HUES64 (cell line): ENCODE results near the gene CD109.
"Not testable (repeated sequence)": the region's sequence is repeated elsewhere in the genome, so short reads cannot be mapped to it uniquely, and the experiment has no call there.

Experiments used
- H3K27ac ChIP-seq: 2 replicates; pipeline ENCODE4 v1.7.0; 2013; ENCODE audit warnings: low read depth, low read length, inconsistent platforms
- H3K27me3 ChIP-seq: 2 replicates; pipeline ENCODE4 v1.6.1; 2013; ENCODE audit warnings: mild to moderate bottlenecking, low read length; ENCODE audit not compliant: insufficient read depth
- H3K36me3 ChIP-seq: 2 replicates; pipeline ENCODE4 v1.6.1; 2013; ENCODE audit warnings: mild to moderate bottlenecking, low read length; ENCODE audit not compliant: insufficient read depth
- H3K4me1 ChIP-seq: 2 replicates; pipeline ENCODE4 v1.6.1; 2013; ENCODE audit warnings: mild to moderate bottlenecking, low read length, moderate library complexity; ENCODE audit not compliant: insufficient read depth
- H3K4me3 ChIP-seq: 2 replicates; pipeline ENCODE4 v1.5.1; 2013; ENCODE audit warnings: mild to moderate bottlenecking, low read length, moderate library complexity
- H3K9ac ChIP-seq: 2 replicates; pipeline ENCODE4 v1.6.1; 2013; ENCODE audit warnings: mild to moderate bottlenecking, low read depth, low read length
- H3K9me3 ChIP-seq: 2 replicates; pipeline ENCODE4 v1.6.1; 2013; ENCODE audit warnings: low read depth, low read length; ENCODE audit not compliant: insufficient read depth
- WGBS: fragments of 150-250, 120-280 bp; methylation state at CpG from one replicate; pipeline ENCODE4 v1.1.7; 2013; ENCODE audit warnings: missing lambda C conversion rate; 5-methylcytosine and 5-hydroxymethylcytosine counted together

The CD109 gene

GRCh38 chr6:73823046-73823735 is 127.2 kb downstream of the CD109 start:
- Histone ChIP-seq H3K9me3 (peaks cover 4% of the 10 kb centered on the region; the same call in 1 of the 2 replicates), H3K9ac (no peak overlapping the region), H3K27ac (no peak overlapping the region), H3K36me3 (no peaks in the 10 kb centered on the region), H3K27me3 (no peaks in the 10 kb centered on the region), H3K4me1 (no peaks in the 10 kb centered on the region), H3K4me3 (no peak overlapping the region)
- 96% methylated on average over 6 of the region's 6 CpGs for WGBS

GRCh38 chr6:73823832-73824231 is 127.8 kb downstream of the CD109 start:
- H3K9ac ChIP-seq, result no peak overlapping the region
- peaks cover 4% of the 10 kb centered on the region; the same call in 1 of the 2 replicates for H3K9me3 ChIP-seq
- no peaks in the 10 kb centered on the region for H3K27me3 ChIP-seq
- H3K4me3 ChIP-seq, result no peak overlapping the region
- no peak overlapping the region for H3K27ac ChIP-seq
- no peaks in the 10 kb centered on the region for H3K36me3 ChIP-seq
- H3K4me1 ChIP-seq, result no peaks in the 10 kb centered on the region
- WGBS, result no CpG with 5 or more reads among the region's 1 CpG

- Histone ChIP-seq H3K36me3 (no peaks in the 10 kb centered on the region), H3K9me3 (no peaks in the 10 kb centered on the region), H3K9ac (no peak overlapping the region), H3K27ac (no peak overlapping the region), H3K27me3 (no peaks in the 10 kb centered on the region), H3K4me1 (no peaks in the 10 kb centered on the region), H3K4me3 (no peak overlapping the region)
- no CpG with 5 or more reads among the region's 1 CpG for WGBS
Observed at GRCh38 chr6:73826571-73826970, 130.6 kb downstream of the CD109 start.

GRCh38 chr6:73830119-73830518 is 134.1 kb downstream of the CD109 start:
- no peak overlapping the region for H3K4me3 ChIP-seq
- no peaks in the 10 kb centered on the region for H3K27me3 ChIP-seq
- 89% methylated on average over 2 of the region's 2 CpGs for WGBS
- no peaks in the 10 kb centered on the region for H3K36me3 ChIP-seq
- no peak overlapping the region for H3K9ac ChIP-seq
- no peaks in the 10 kb centered on the region for H3K4me1 ChIP-seq
- H3K27ac ChIP-seq, result no peak overlapping the region
- no peaks in the 10 kb centered on the region for H3K9me3 ChIP-seq

GRCh38 chr6:73832313-73832712 is 136.3 kb downstream of the CD109 start:
- 91% methylated on average over 1 of the region's 1 CpG for WGBS
- H3K9ac ChIP-seq, result no peak overlapping the region
- no peaks in the 10 kb centered on the region for H3K27me3 ChIP-seq
- no peak overlapping the region for H3K27ac ChIP-seq
- no peak overlapping the region for H3K4me3 ChIP-seq
- H3K4me1 ChIP-seq, result no peaks in the 10 kb centered on the region
- H3K36me3 ChIP-seq, result no peaks in the 10 kb centered on the region
- no peaks in the 10 kb centered on the region for H3K9me3 ChIP-seq

- H3K27me3 ChIP-seq, H3K9ac ChIP-seq, H3K4me1 ChIP-seq, H3K4me3 ChIP-seq, H3K36me3 ChIP-seq, H3K27ac ChIP-seq: not testable (repeated sequence)
- H3K9me3 ChIP-seq, result peaks cover 20% of the 10 kb centered on the region; the same call in 1 of the 2 replicates
Observed at GRCh38 chr6:73844696-73845095, 148.7 kb downstream of the CD109 start.

- 96% methylated on average over 25 of the region's 25 CpGs for WGBS
- H3K4me1 ChIP-seq, H3K27me3 ChIP-seq, H3K27ac ChIP-seq, H3K4me3 ChIP-seq, H3K9me3 ChIP-seq, H3K36me3 ChIP-seq, H3K9ac ChIP-seq: not testable (repeated sequence)
Observed at GRCh38 chr6:73851048-73851447, 155.0 kb downstream of the CD109 start.

GRCh38 chr6:73854998-73855718 is 159.2 kb downstream of the CD109 start:
- H3K27ac ChIP-seq, result no peak overlapping the region
- 45% methylated on average over 2 of the region's 5 CpGs for WGBS

GRCh38 chr6:73857341-73857890 is 161.4 kb downstream of the CD109 start:
- Histone ChIP-seq H3K9me3 (no peaks in the 10 kb centered on the region), H3K9ac (no peak overlapping the region), H3K27me3 (no peaks in the 10 kb centered on the region), H3K4me1 (no peaks in the 10 kb centered on the region), H3K36me3 (no peaks in the 10 kb centered on the region), H3K27ac (no peak overlapping the region), H3K4me3 (no peak overlapping the region)
- 90% methylated on average over 3 of the region's 3 CpGs for WGBS

More at GRCh38 chr6:73854998-73855718, 159.2 kb downstream of the CD109 start:
- Histone ChIP-seq H3K9me3 (no peaks in the 10 kb centered on the region), H3K4me1 (no peaks in the 10 kb centered on the region), H3K27me3 (no peaks in the 10 kb centered on the region), H3K9ac (no peak overlapping the region), H3K4me3 (no peak overlapping the region), H3K36me3 (no peaks in the 10 kb centered on the region)

GRCh38 chr6:73858376-73858775 is 162.4 kb downstream of the CD109 start:
- no peaks in the 10 kb centered on the region for H3K9me3 ChIP-seq
- H3K27ac ChIP-seq, result no peak overlapping the region
- no peaks in the 10 kb centered on the region for H3K4me1 ChIP-seq
- no CpG with 5 or more reads among the region's 1 CpG for WGBS
- H3K9ac ChIP-seq, result no peak overlapping the region
- H3K4me3 ChIP-seq, result no peak overlapping the region
- H3K36me3 ChIP-seq, result no peaks in the 10 kb centered on the region
- no peaks in the 10 kb centered on the region for H3K27me3 ChIP-seq

GRCh38 chr6:73860303-73860702 is 164.3 kb downstream of the CD109 start:
- 100% methylated on average over 1 of the region's 1 CpG for WGBS
- Histone ChIP-seq H3K27me3 (no peaks in the 10 kb centered on the region), H3K9me3 (no peaks in the 10 kb centered on the region), H3K4me3 (no peak overlapping the region), H3K36me3 (no peaks in the 10 kb centered on the region), H3K27ac (no peak overlapping the region), H3K9ac (no peak overlapping the region), H3K4me1 (no peaks in the 10 kb centered on the region)
